HepG2 (cell line): ENCODE results near the gene RSPH9. TPM values are rescaled to one million over a fixed set of nuclear protein-coding genes. Genes with fewer than 3 reads are reported as not detected.

Experiments used
- CBX5 ChIP-seq: sonication (generic); formaldehyde crosslinking; IDR thresholded peaks from 2 replicates; pipeline ENCODE4 v1.4.0; 2020; ENCODE audit warnings: missing genetic modification reagents, borderline replicate concordance
- ESRRA ChIP-seq: sonication (generic); formaldehyde crosslinking; IDR thresholded peaks from 2 replicates; pipeline ENCODE4 v1.5.1; 2020; ENCODE audit warnings: mild to moderate bottlenecking, low read depth, missing genetic modification reagents
- ETV5 ChIP-seq: IDR thresholded peaks from 2 replicates; pipeline ENCODE4 v1.6.1; 2018; ENCODE audit warnings: missing biosample characterization, missing genetic modification reagents, inconsistent platforms, borderline replicate concordance
- HMG20A ChIP-seq: IDR thresholded peaks from 2 replicates; pipeline ENCODE4 v1.6.1; 2016; ENCODE audit warnings: borderline replicate concordance
- HNF1A ChIP-seq, 2 experiments: sonication (generic) in 1 of 2; formaldehyde crosslinking in 1 of 2; IDR thresholded peaks; 2 replicates each; pipeline versions ENCODE4 v1.4.0 to v1.6.1; 2016 to 2020; ENCODE audit warnings: borderline replicate concordance in 1 of 2, low read depth in 1 of 2, mild to moderate bottlenecking in 1 of 2, missing genetic modification reagents in 1 of 2
- MAX ChIP-seq: IDR thresholded peaks from 2 replicates; pipeline ENCODE4 v1.6.1; 2012; ENCODE audit warnings: inconsistent platforms
- RARA ChIP-seq: IDR thresholded peaks from 2 replicates; pipeline ENCODE4 v1.6.1; 2016; ENCODE audit warnings: missing genetic modification reagents, missing compliant biosample characterization
- SATB2 ChIP-seq: sonication (generic); formaldehyde crosslinking; IDR thresholded peaks from 2 replicates; pipeline ENCODE4 v1.5.0; 2020; ENCODE audit warnings: missing genetic modification reagents
- ZBTB7A ChIP-seq: sonication (generic); formaldehyde crosslinking; IDR thresholded peaks from 2 replicates; pipeline ENCODE4 v1.8.0; 2022; ENCODE audit warnings: mild to moderate bottlenecking, missing genetic modification reagents
- ZFX ChIP-seq: sonication (generic); formaldehyde crosslinking; IDR thresholded peaks from 2 replicates; pipeline ENCODE4 v1.4.0; 2020; ENCODE audit warnings: mild to moderate bottlenecking, low read depth, missing genetic modification reagents, moderate library complexity
- ZNF205 ChIP-seq: IDR thresholded peaks from 2 replicates; pipeline ENCODE4 v1.6.1; 2018; ENCODE audit warnings: missing biosample characterization, missing genetic modification reagents
- ZNF230 ChIP-seq: sonication (generic); formaldehyde crosslinking; IDR thresholded peaks from 2 replicates; pipeline ENCODE4 v1.4.0; 2020; ENCODE audit warnings: mild to moderate bottlenecking, missing genetic modification reagents
- ZNF709 ChIP-seq: sonication (generic); formaldehyde crosslinking; IDR thresholded peaks from 2 replicates; pipeline ENCODE4 v1.5.0; 2020; ENCODE audit warnings: mild to moderate bottlenecking, missing genetic modification reagents
- polyA plus RNA-seq, 8 experiments: library from polyadenylated mRNA; depleted of rRNA in 3 of 8; stranded (reverse) in 7 of 8; unstranded in 1 of 8; fragments of >200 nt; fragmentation: Illumina TruSeq in 4 of 8; extraction: Trizol in 4 of 8; gene quantifications; 2 replicates each; pipeline versions ENCODE4 v1.2.1 to v1.2.3, GENCODE V29; 2011 to 2016; ENCODE audit warnings: low read depth in 4 of 8, missing spikeins in 1 of 8, mixed read lengths in 1 of 8; ENCODE audit not compliant: insufficient read depth in 1 of 8
- total RNA-seq, 5 experiments: library from RNA; depleted of rRNA; stranded (reverse); fragments of >200 nt; fragmentation: Illumina TruSeq; extraction: Trizol; gene quantifications; 2 replicates each; pipeline ENCODE4 v1.2.3, GENCODE V29; 2016; ENCODE audit warnings: low read depth in 1 of 5
- TF ChIP-seq, protein P1 (sequence below): sonication (generic); formaldehyde crosslinking; IDR thresholded peaks from 2 replicates; pipeline ENCODE4 v1.5.0; 2020; ENCODE audit warnings: mild to moderate bottlenecking, missing genetic modification reagents, borderline replicate concordance

Gene RSPH9
- total and polyA plus RNA-seq, 2 of the 13 experiments (the other 11 are each of a cell fraction or from before 2014, with no cell fraction given) = 0.04 TPM; not detected in 1

GRCh38 chr6:43718387-43719105 is 73.7 kb downstream of the RSPH9 start (continued):
- TF ChIP-seq HNF1A (IDR thresholded peaks at IDR 0.05; ENCODE audit: low read depth) = no peak
- peak; percentile 29; the same call in 1 of the 2 replicates for TF ChIP-seq HNF1A (CRISPR knock-in tag; IDR thresholded peaks at IDR 0.05; ENCODE audit: borderline replicate concordance)
- peak; percentile 62; the same call in 1 of the 2 replicates for TF ChIP-seq ZNF230 (CRISPR knock-in tag)
- TF ChIP-seq, protein P1, sequence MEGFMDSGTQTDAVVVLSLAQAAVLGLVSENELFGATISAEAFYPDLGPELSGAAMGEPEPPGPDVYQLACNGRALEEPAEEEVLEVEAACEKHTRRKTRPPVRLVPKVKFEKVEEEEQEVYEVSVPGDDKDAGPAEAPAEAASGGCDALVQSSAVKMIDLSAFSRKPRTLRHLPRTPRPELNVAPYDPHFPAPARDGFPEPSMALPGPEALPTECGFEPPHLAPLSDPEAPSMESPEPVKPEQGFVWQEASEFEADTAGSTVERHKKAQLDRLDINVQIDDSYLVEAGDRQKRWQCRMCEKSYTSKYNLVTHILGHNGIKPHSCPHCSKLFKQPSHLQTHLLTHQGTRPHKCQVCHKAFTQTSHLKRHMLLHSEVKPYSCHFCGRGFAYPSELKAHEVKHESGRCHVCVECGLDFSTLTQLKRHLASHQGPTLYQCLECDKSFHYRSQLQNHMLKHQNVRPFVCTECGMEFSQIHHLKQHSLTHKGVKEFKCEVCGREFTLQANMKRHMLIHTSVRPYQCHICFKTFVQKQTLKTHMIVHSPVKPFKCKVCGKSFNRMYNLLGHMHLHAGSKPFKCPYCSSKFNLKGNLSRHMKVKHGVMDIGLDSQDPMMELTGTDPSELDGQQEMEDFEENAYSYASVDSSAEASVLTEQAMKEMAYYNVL = 0 out of 2 replicates have a peak, but pooled peaks have one; percentile 37
- TF ChIP-seq ZNF205 (CRISPR knock-in tag) = 0 out of 2 replicates have a peak, but pooled peaks have one; percentile 41
- 0 out of 2 replicates have a peak, but pooled peaks have one; percentile 27 for TF ChIP-seq MAX
- peak; percentile 30; the same call in 1 of the 2 replicates for TF ChIP-seq ETV5 (CRISPR knock-in tag)
- TF ChIP-seq ESRRA = peak; percentile 90
- peak; percentile 78 for TF ChIP-seq ZFX
- no peak for TF ChIP-seq SATB2 (CRISPR knock-in tag)
- no peak for TF ChIP-seq CBX5 (CRISPR knock-in tag)
- no peak for TF ChIP-seq ZNF709 (CRISPR knock-in tag)
- peak; percentile 37; the same call in 1 of the 2 replicates for TF ChIP-seq HMG20A
- TF ChIP-seq ZBTB7A (CRISPR knock-in tag) = no peak
- 0 out of 2 replicates have a peak, but pooled peaks have one; percentile 18 for TF ChIP-seq RARA (CRISPR knock-in tag)
